Esophagus (tissue), 2 donors: Measurements from ENCODE around the gene PDIA6. TPM values are rescaled to one million over a fixed set of nuclear protein-coding genes. Genes with fewer than 3 reads are reported as not detected.

Experiments used
- H3K27ac ChIP-seq, 2 donors: one replicate each; pipeline ENCODE4 v1.5.1; 2013; ENCODE audit warnings: low read depth in 2 of 2, mild to moderate bottlenecking in 2 of 2, inconsistent platforms in 1 of 2, low read length in 1 of 2, moderate library complexity in 1 of 2
- H3K27me3 ChIP-seq, 2 donors: one replicate each; pipeline ENCODE4 v1.6.1; 2013; ENCODE audit warnings: low read length in 2 of 2, control low read depth in 1 of 2, mild to moderate bottlenecking in 1 of 2; ENCODE audit not compliant: insufficient read depth in 2 of 2, control insufficient read depth in 1 of 2
- H3K36me3 ChIP-seq, 2 donors: one replicate each; pipeline ENCODE4 v1.6.1; 2013; ENCODE audit warnings: low read length in 1 of 2; ENCODE audit not compliant: control insufficient read depth in 2 of 2, insufficient read depth in 2 of 2
- H3K4me1 ChIP-seq, 2 donors: one replicate each; pipeline ENCODE4 v1.6.1; 2013; ENCODE audit warnings: low read length in 1 of 2; ENCODE audit not compliant: control insufficient read depth in 2 of 2, insufficient read depth in 2 of 2
- H3K4me3 ChIP-seq, 2 donors: one replicate each; pipeline ENCODE4 v1.5.1; 2013; ENCODE audit warnings: low read length in 2 of 2, mild to moderate bottlenecking in 2 of 2, low read depth in 1 of 2, moderate library complexity in 1 of 2
- H3K9me3 ChIP-seq, 2 donors: one replicate each; pipeline ENCODE4 v1.6.1; 2013; ENCODE audit warnings: mild to moderate bottlenecking in 2 of 2, low read depth in 1 of 2, low read length in 1 of 2, moderate library complexity in 1 of 2; ENCODE audit not compliant: control insufficient read depth in 2 of 2, insufficient read depth in 1 of 2
- WGBS, 2 donors: extraction: QIAGEN DNeasy Blood & Tissue Kit; methylation state at CpG; one replicate each; pipeline ENCODE4 v1.1.7; 2013; 5-methylcytosine and 5-hydroxymethylcytosine counted together
- polyA plus RNA-seq, 2 donors: library from polyadenylated mRNA; stranded (reverse); fragments of 200-250 nt; gene quantifications; one replicate each; pipeline ENCODE4 v1.2.3, GENCODE V29; 2013
- donor health status: healthy with polysubstance abuse.
- donor health status: Bipolar disorder and iron deficiency.

The PDIA6 gene
- polyA plus RNA-seq, 2 donors: 40.1 to 98.1 TPM

GRCh38 chr2:10750610-10751009 is 62.0 kb downstream of the PDIA6 start:
- no peak overlapping the region for H3K27ac ChIP-seq
- no peaks in the 10 kb centered on the region for H3K27me3 ChIP-seq
- WGBS, 2 donors: 82 to 83% methylated on average over 6 of the region's 6 CpGs
- no peak overlapping the region for H3K4me3 ChIP-seq
- H3K36me3 ChIP-seq: no peaks in the 10 kb centered on the region
- peaks cover 0 to 2% of the 10 kb centered on the region in 2 donors for H3K4me1 ChIP-seq
- H3K9me3 ChIP-seq: no peaks in the 10 kb centered on the region

DNA sequence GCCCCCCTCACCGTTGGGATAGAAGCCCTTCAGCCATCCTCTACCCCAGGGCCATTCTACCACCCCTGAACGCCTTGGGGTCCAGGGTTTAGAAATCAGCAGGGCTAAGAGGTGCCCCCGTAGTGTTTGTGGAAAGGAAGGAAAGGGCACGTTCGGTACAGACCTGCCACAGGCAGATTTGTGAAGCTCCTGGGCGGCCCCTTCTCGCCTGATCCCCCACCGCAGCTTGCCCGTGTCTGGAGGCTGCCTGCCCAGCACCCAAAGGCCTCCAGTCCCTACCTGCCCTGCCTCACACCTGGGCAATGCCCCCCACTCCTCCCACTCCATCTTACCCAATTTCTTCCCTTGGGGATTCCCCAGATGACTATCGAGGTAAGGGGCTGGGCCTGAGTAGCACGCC is 69.9 kb downstream of the PDIA6 start:
- Histone ChIP-seq H3K4me3 (no peak overlapping the region), H3K9me3 (no peaks in the 10 kb centered on the region), H3K27ac (no peak overlapping the region), H3K36me3 (no peaks in the 10 kb centered on the region), H3K4me1 (no peaks in the 10 kb centered on the region), H3K27me3 (no peaks in the 10 kb centered on the region)
- 72 to 78% methylated on average over 11 of the region's 11 CpGs for WGBS, 2 donors

DNA sequence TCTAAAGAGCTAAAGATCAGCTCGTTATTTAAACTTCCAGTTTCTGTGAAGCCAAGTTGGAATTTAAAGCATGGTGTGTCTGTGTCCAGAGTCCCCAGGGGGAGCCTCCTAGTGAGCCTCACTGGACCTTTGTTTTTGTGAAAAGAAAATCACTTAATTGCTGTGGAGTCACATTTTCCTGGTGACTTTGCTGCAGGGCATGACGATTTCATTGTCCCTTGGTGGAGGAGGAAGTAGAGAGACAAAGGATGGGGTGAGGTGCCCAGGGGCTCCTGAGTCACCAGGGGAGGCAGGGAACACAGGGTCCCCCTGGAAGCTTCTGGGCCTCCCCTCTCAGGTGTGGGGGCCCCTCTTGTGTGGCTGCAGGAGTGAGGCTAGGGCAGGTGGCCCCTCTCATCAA is 71.4 kb downstream of the PDIA6 start:
- Histone ChIP-seq H3K27me3 (no peaks in the 10 kb centered on the region), H3K4me1 (no peaks in the 10 kb centered on the region), H3K27ac (no peak overlapping the region), H3K36me3 (no peaks in the 10 kb centered on the region), H3K4me3 (no peak overlapping the region), H3K9me3 (no peaks in the 10 kb centered on the region)
- WGBS, 2 donors: 58 to 61% methylated on average over 2 of the region's 2 CpGs

DNA sequence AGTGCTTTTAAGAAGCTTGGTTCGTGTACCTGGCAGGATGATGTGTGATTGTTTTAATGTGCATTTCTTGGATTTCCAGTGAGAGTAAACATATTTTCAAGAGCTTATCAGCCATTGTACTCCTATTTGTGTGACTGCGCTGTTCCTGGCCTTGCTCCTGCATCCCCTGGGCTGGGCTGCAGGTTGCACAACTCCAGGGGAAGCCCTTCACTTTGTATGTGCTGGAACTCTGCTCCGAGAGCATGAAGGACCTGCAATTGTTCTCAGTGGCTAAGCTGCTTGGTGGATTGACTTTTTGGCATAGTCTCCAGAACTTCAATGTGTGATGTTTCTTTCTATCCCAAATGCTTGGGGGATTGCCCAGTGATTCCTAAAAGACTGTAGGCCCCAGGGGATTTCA is 72.4 kb downstream of the PDIA6 start:
- Histone ChIP-seq H3K36me3 (no peaks in the 10 kb centered on the region), H3K4me3 (no peak overlapping the region), H3K9me3 (no peaks in the 10 kb centered on the region), H3K27ac (no peak overlapping the region), H3K27me3 (no peaks in the 10 kb centered on the region), H3K4me1 (no peaks in the 10 kb centered on the region)
- WGBS, 2 donors: 57 to 76% methylated on average over 3 of the region's 3 CpGs

DNA sequence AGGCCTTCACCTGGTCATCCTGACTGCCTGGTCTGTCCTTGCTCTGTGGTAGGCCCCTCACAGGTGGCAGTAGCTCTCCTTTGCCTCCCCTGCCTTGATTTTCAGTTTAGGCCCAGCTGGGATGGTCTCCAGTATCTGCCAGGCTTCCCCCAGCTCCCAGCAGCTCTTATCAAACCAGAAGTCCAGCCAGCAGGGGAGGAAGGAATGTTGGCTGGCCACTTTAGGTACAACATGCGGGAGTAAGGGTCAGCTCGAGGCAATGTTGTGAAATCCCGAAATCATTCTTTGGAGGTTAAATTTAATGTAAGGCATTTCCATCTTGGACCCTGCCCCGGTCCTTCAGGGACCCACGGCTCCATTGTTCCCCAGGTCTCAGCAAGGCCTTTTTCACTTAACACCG is 74.4 kb downstream of the PDIA6 start:
- Histone ChIP-seq H3K27ac (no peak overlapping the region), H3K9me3 (no peaks in the 10 kb centered on the region), H3K4me3 (no peak overlapping the region), H3K4me1 (no peaks in the 10 kb centered on the region), H3K27me3 (no peaks in the 10 kb centered on the region), H3K36me3 (no peaks in the 10 kb centered on the region)
- WGBS, 2 donors: 94 to 95% methylated on average over 6 of the region's 6 CpGs

DNA sequence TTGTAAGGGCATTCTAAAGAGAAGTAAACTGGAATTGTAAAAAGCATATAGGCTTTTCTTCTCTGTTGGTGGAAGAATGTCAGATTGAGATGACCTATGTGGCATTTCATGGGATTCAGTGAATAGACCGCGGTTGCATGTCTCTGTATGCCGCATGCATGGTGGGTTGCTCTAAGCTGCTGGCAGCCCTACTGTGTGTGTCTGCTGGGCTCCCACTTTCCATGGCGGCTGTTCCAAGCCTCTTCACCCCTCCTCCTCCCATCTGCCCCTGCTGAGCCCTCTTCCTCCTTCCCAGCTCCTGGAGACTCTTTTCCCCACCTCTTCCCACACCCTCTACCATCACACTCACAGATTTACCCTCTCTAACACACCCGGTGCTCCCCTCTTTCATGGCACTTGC is 78.6 kb downstream of the PDIA6 start:
- Histone ChIP-seq H3K27me3 (no peaks in the 10 kb centered on the region), H3K36me3 (no peaks in the 10 kb centered on the region), H3K27ac (no peak overlapping the region), H3K4me1 (no peaks in the 10 kb centered on the region), H3K9me3 (no peaks in the 10 kb centered on the region), H3K4me3 (no peak overlapping the region)
- WGBS, 2 donors: 85 to 86% methylated on average over 5 of the region's 5 CpGs

- Histone ChIP-seq H3K27ac (no peak overlapping the region), H3K4me1 (no peaks in the 10 kb centered on the region), H3K9me3 (no peaks in the 10 kb centered on the region), H3K27me3 (no peaks in the 10 kb centered on the region), H3K36me3 (no peaks in the 10 kb centered on the region), H3K4me3 (no peak overlapping the region)
- 65 to 68% methylated on average over 6 of the region's 6 CpGs for WGBS, 2 donors
These were observed 79.0 kb downstream of the PDIA6 start for GRCh38 chr2:10733566-10733925.

Other genes with a start within 250 kb of the PDIA6 start
- gene NOL10, start 122.8 kb downstream of the PDIA6 start, polyA plus RNA-seq: 10 to 100 TPM in 1 of 2 donors, 1 to 10 TPM in 1; 6.8 to 13.1 TPM
- gene ATP6V1C2, start 91.2 kb downstream of the PDIA6 start, polyA plus RNA-seq: 10 to 100 TPM; 16.8 to 55.0 TPM
- gene KCNF1, start 99.1 kb upstream of the PDIA6 start, polyA plus RNA-seq: under 1 TPM; 0.22 to 0.29 TPM